Sigmoid colon (tissue), 4 donors: ENCODE measurements around the gene SIRT3.

Experiments used
- POLR2AphosphoS5 ChIP-seq, 4 donors: sonication (generic); formaldehyde crosslinking; IDR thresholded peaks; one replicate each; pipeline ENCODE4 v1.6.1; 2017; ENCODE audit warnings: antibody characterized with exemption in 4 of 4
- TF ChIP-seq, protein P1 (sequence below), 4 experiments: fragments of 450-650 bp in 3 of 4; fragments of 200-600 bp in 1 of 4; IDR thresholded peaks; one replicate each; pipeline ENCODE4 v1.5.1; 2016 to 2019; ENCODE audit warnings: antibody characterized with exemption in 4 of 4, mild to moderate bottlenecking in 3 of 4, moderate library complexity in 2 of 4

DNA sequence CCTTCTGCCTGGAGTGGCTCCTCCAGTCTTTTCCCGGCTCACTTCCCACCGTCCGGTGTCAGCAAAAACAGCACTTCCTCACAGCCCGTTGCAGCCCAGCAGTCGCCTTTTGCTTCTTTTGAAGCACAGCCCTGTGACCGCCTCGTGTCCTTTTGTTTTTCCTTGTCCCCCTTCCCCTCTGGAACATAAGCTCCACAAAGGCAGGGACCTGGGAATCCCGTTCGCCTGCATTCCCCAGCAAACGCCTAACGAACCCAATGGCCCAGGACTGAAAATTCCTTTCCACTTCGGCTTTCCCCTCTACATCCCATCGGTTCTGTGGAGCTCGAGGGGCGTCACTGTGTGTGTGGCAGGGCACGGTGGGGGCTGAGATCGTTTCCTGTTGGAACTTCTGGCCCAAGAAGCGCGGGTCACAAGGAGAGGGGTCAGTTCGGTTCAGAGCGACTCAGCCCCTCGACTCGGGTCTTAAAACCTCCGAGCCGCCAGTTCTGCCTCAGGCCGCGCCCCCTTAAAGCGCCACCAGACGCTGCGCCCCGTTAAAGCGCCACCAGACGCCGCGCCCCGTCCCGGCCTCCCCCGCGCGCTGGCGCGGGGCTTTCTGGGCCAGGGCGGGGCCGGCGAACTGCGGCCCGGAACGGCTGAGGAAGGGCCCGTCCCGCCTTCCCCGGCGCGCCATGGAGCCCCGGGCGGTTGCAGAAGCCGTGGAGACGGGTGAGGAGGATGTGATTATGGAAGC lies 27.8 kb downstream of the SIRT3 start:
- TF ChIP-seq, protein P1, sequence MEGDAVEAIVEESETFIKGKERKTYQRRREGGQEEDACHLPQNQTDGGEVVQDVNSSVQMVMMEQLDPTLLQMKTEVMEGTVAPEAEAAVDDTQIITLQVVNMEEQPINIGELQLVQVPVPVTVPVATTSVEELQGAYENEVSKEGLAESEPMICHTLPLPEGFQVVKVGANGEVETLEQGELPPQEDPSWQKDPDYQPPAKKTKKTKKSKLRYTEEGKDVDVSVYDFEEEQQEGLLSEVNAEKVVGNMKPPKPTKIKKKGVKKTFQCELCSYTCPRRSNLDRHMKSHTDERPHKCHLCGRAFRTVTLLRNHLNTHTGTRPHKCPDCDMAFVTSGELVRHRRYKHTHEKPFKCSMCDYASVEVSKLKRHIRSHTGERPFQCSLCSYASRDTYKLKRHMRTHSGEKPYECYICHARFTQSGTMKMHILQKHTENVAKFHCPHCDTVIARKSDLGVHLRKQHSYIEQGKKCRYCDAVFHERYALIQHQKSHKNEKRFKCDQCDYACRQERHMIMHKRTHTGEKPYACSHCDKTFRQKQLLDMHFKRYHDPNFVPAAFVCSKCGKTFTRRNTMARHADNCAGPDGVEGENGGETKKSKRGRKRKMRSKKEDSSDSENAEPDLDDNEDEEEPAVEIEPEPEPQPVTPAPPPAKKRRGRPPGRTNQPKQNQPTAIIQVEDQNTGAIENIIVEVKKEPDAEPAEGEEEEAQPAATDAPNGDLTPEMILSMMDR (IDR thresholded peaks at IDR 0.05): no peak
- TF ChIP-seq POLR2AphosphoS5 (IDR thresholded peaks at IDR 0.05): peak; percentile 75 to 91 (median 86)
